Measurements from ENCODE around the gene NRN1.
A peak's percentile ranks its signal among the peaks of the same experiment; 100 is the strongest.

Gene NRN1

GRCh38 chr6:6002005-6002847 lies 4.5 kb downstream of the NRN1 start:
- DNase-seq (ENCODE audit: low read depth) = no peak

DNA sequence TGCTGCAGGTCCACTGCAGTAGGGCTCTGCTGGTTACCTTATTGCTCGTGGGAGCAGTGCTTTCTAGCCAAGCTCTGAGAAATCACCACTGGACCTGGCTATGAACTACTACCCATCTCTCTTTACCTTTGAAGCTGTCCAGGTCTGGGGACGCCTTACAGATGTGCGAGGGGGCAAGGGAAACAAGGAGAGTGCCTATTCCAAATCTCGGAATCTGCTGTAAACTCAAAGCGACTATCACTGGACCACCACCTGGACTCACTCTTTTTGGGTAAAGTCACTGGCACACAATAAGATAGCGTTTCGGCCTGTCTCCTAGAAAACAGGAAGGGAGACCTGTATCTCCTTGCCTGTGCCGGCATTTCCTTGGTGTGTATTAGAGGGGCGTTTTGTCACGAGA lies 5.3 kb downstream of the NRN1 start:
- no peak for DNase-seq (ENCODE audit: low read depth)

- no peak for DNase-seq (ENCODE audit: low read depth)
Observed at GRCh38 chr6:5999688-6000608, 6.8 kb downstream of the NRN1 start.

DNA sequence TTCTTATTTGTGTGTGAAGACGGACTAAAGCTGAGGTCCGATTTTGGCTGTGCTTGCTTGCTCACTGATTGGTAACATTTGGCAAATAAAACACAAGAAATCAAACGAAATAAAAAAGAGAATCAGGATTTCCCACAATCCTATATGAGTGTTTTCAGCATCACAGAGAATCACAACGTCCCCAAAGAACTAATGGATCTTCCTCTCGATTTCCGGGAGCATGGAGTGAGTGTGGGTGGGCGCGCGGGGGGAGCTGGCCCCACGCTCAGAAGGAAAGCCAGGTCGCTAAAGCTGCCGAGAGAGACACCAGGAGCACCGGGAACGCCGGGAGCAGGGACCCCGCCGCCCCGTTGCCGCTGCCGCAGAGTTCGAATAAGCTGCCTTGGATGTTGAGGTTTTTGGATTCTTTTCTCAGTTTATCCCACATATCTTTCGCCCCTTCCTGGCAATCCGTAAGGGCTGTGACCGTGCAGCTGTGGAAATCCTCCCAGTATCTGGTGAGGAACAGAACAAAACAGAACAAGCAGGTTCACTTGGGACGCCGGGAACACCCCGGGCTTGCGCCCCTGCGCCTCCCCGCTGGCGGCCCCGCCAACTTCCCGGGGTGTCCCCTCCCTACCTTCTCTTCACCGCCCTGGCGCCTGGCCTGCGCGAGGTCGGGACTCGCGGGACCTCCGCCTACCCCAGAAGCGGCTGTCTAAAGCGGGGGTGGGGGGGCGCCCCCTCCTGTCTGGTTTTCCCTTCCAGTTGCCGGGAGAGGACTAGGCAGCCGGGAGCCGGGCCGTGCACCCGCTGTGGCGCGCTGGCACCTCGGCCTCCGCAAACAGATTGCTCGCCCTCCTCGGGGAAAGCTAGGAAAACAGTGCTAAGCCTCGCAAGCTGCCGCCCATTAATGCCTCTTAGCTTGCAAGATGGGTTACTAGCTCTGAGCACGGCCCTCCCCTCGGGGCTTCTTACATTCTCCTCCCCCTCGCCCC lies 7.7 kb downstream of the NRN1 start:
- DNase-seq (ENCODE audit: low read depth) = no peak

- no peak for DNase-seq (ENCODE audit: low read depth)
Observed at GRCh38 chr6:5998236-5998635, 8.5 kb downstream of the NRN1 start.

- no peak for DNase-seq (ENCODE audit: low read depth)
Observed at GRCh38 chr6:5997420-5997987, 9.2 kb downstream of the NRN1 start.

GRCh38 chr6:5996714-5997419 lies 9.9 kb downstream of the NRN1 start:
- DNase-seq (ENCODE audit: low read depth) = peak; percentile 14

DNA sequence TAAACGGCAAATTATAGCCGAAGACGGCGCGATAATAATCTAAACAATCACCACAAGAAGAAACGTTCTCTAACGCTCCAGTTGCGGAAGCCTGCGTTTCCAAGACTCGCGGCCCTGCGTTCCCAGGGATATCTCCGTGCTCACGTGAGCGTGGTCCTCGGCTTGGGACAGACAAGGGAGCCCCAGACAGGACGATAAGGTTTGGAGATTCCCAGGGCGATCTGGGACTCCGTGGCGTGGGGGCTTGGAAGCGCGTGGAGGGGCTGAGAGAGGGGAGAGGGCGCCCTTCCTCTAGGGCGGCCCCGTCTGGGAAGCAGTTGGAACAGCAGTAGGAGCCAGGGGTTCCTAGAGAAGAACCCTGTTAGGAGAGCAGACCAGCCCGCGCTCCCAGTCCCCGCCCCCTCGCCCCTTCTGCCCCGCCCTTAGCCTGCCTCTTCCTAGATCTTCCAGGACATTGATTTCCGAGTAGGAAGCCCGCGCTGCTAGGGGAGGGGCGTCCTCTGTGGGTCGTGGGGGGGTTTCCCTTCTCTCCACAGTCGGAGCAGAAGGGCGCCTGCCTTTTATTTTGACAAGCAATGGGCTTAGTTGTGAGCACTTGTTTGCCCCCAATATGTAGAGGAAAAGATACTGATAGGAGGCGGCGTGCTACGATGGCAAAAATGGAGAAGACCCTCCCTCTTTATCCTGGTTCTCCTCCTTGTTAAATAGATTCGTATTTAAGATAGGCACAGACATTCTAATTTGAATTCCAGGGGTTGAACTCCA lies 10.6 kb downstream of the NRN1 start:
- DNase-seq (ENCODE audit: low read depth) = no peak

DNA sequence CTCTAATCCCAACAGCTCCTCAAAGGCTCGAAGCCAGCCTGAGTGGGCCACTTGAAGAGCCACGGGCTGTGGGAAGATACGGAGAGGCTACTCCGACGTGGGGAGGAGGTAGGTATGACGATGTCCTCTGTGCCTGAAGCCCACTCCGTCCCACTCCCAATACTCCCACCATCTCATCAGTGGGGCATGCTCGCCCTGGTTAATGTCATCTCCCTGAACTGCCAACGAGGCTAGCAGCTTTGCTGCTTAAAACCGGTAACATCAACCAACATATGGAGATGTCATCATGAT lies 11.1 kb downstream of the NRN1 start:
- DNase-seq (ENCODE audit: low read depth) = no peak

GRCh38 chr6:5994999-5995657 lies 11.6 kb downstream of the NRN1 start:
- DNase-seq (ENCODE audit: low read depth) = no peak

DNA sequence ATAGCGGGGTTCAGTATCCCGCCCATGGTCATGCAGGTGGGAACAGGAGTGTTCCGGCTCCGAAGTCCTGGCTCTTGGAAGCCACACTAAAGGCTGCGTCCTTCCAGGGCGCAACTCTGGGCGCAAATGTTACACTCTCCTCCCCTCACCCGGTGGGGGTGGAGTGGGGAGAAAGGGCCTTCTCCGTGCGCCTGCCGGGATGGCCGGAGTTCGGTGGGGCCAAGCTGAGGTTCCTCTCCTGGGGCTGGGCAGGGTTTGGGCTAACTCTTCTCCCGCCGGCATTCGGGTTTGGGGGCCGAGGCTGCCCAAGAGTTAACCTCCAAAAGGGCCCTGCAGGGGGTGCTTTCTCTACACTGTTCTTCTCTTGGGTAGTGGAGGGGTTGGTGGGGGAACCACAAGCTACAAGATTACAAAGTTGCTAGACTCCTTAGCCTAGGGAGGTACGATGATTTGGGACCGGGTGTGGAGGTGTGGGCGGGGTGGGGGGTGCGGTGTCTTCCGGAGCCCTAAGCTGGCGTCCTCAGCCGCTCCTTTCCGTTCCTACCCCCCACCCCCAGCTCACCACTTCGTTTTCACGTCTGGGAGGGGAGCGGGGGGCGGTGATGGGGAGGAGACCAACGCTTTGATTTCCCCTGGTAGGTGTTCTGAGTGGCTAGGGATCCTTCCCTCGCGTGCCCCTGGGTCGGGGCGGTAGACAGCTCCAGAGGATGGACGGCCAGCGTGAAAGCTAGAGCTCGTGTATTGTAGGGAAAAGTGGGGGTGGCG lies 12.3 kb downstream of the NRN1 start:
- DNase-seq (ENCODE audit: low read depth) = no peak

DNA sequence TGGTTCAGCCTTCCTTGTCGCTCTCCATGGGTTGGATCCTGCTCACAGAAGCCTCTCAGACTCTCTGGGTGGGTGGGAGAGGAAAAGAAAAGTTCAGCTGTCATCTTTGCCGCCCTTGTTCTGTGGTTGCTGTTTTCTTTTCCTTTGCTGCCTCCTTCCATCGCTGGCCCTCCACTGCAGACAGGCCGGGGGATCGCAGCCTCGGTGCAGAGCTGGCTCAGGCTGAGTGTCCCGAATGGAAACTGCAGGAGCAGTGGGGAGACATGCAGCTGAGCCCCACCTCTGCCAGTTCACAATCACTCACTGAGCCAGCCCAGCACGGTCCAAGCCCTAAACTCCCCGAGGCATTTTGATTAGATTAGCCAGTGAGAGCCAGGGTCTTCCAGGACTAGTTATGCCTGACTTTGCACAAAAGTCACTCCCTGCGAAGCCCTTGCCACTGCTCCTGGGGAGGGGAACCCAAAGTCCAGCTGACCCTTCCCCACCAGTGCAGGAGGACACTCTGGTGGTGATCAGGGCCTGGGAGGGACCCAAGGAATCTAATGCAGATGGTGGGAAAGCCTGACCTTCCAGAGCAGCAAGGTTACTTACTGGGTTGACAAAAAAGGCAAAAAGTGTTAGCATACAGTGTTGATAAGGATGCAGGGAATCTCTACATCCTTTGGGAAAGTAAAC lies 14.0 kb downstream of the NRN1 start:
- DNase-seq (ENCODE audit: low read depth) = no peak

DNA sequence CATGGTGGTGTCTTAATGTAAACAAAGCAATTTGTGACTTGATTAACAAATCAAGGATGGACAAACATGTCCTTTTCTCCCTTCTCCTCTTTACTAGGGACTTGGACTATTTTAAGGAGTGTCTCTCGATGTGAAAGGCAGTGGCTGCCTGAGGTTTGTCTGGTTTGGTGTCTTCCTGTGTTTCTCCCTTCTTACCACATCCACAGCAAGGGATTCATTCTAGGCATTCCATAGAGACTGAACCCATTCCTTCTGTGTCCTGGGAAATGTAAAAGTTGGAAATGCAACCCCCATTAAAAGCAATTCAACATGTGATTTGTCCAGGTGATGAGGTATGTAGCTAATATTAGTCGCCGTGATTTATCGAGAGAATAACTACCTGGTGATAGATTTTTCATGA lies 15.9 kb downstream of the NRN1 start:
- DNase-seq (ENCODE audit: low read depth) = no peak

GRCh38 chr6:5989141-5989723 lies 17.5 kb downstream of the NRN1 start:
- no peak for DNase-seq (ENCODE audit: low read depth)

GRCh38 chr6:5986861-5987260 lies 19.9 kb downstream of the NRN1 start:
- no peak for DNase-seq (ENCODE audit: low read depth)

GRCh38 chr6:5984150-5985089 lies 22.3 kb downstream of the NRN1 start:
- DNase-seq (ENCODE audit: low read depth) = no peak
